ENCODE results near the gene MAML2. TPM values are rescaled to one million over a fixed set of nuclear protein-coding genes. Genes with fewer than 3 reads are reported as not detected.

The MAML2 gene
- total RNA-seq, 1 experiment from 2014 or later: 2.7 TPM

DNA sequence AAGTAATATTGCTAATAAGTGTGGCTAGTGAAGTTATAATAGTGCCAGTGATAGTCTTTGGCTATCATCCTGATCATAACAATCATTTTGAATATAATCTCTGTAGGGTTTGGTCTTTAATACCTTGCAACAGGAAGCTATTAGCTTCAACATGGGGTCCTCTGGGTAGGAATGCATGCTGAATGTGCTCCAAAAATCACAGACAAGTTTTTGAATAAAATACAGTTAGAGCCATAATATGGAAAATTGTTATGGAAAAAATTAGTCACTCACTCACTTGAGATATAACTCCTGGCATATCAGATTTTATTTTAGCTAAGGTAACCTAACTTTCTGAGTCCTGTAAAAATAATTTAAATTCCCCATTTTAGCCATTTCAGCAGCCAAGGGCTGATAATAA lies 323.7 kb downstream of the MAML2 start:
- H3K79me2 ChIP-seq (ENCODE audit: insufficient read depth, low read length): no peaks in the 10 kb centered on the region
- no peak overlapping the region for H4K5ac ChIP-seq (ENCODE audit: insufficient read length, low read depth, low read length)
- no peaks in the 10 kb centered on the region for H3K9me3 ChIP-seq (ENCODE audit: control insufficient read depth, low read depth, low read length)
- H3K9me3 Mint-ChIP-seq: no peaks in the 10 kb centered on the region
- no peak overlapping the region for H2BK20ac ChIP-seq (ENCODE audit: low read depth, low read length, poor library complexity, severe bottlenecking)
- no peaks in the 10 kb centered on the region for H3K79me1 ChIP-seq (ENCODE audit: insufficient read depth, low read depth, low read length, poor library complexity, severe bottlenecking)
- no peak overlapping the region for H3T11ph ChIP-seq (ENCODE audit: low read length)
- no peak overlapping the region for H3K56ac ChIP-seq (ENCODE audit: insufficient read length, low read depth, low read length)
- H3K27me3 ChIP-seq (ENCODE audit: insufficient read depth, low read length): no peaks in the 10 kb centered on the region
- H2AFZ ChIP-seq (ENCODE audit: low read length): no peak overlapping the region
- no peak overlapping the region for H2BK12ac ChIP-seq (ENCODE audit: insufficient read length, low read depth, low read length)
- no peak overlapping the region for H4K91ac ChIP-seq (ENCODE audit: insufficient read length, low read depth, low read length)
- no peak overlapping the region for H4K8ac ChIP-seq (replicated peaks; ENCODE audit: insufficient read length, low read depth, low read length)
- H3K14ac ChIP-seq (ENCODE audit: insufficient read depth, low read length): no peak overlapping the region
- H3K27ac Mint-ChIP-seq: no peak overlapping the region
- H3K18ac ChIP-seq (ENCODE audit: insufficient read length, low read depth, low read length): no peak overlapping the region
- H2AK5ac ChIP-seq (ENCODE audit: insufficient read length, low read length): no peak overlapping the region
- no peaks in the 10 kb centered on the region for H3K23me2 ChIP-seq (ENCODE audit: insufficient read length, low read depth, low read length, poor library complexity, severe bottlenecking)
- peaks cover 6% of the 10 kb centered on the region; the same call in 1 of the 2 replicates for H3K4me1 ChIP-seq (ENCODE audit: insufficient read depth, low read length)
- H3K36me3 Mint-ChIP-seq (ENCODE audit: insufficient read depth in 1 of 3, low read depth in 3 of 3): no peaks in the 10 kb centered on the region
- H3K23ac ChIP-seq (ENCODE audit: insufficient read length, low read depth, low read length): no peak overlapping the region
- TF ChIP-seq, protein P1, sequence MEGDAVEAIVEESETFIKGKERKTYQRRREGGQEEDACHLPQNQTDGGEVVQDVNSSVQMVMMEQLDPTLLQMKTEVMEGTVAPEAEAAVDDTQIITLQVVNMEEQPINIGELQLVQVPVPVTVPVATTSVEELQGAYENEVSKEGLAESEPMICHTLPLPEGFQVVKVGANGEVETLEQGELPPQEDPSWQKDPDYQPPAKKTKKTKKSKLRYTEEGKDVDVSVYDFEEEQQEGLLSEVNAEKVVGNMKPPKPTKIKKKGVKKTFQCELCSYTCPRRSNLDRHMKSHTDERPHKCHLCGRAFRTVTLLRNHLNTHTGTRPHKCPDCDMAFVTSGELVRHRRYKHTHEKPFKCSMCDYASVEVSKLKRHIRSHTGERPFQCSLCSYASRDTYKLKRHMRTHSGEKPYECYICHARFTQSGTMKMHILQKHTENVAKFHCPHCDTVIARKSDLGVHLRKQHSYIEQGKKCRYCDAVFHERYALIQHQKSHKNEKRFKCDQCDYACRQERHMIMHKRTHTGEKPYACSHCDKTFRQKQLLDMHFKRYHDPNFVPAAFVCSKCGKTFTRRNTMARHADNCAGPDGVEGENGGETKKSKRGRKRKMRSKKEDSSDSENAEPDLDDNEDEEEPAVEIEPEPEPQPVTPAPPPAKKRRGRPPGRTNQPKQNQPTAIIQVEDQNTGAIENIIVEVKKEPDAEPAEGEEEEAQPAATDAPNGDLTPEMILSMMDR (conservative IDR thresholded peaks at IDR 0.05): no peak
- H3K4me2 ChIP-seq (ENCODE audit: insufficient read depth, insufficient read length, low read length): no peak overlapping the region
- no peak overlapping the region for H3K27ac ChIP-seq (ENCODE audit: insufficient read length, low read depth, low read length)
- no peaks in the 10 kb centered on the region for H4K20me1 ChIP-seq (ENCODE audit: control insufficient read depth, insufficient read depth, insufficient read length)
- no peak overlapping the region for H2BK120ac ChIP-seq (ENCODE audit: low read depth, low read length, poor library complexity, severe bottlenecking)
- peaks cover 15 to 17% of the 10 kb centered on the region in 2 experiments for H3K4me1 Mint-ChIP-seq
- H3K27me3 Mint-ChIP-seq (ENCODE audit: low read depth): no peaks in the 10 kb centered on the region
- H2BK5ac ChIP-seq (ENCODE audit: insufficient read length, low read length): no peak overlapping the region
- DNase-seq: no peak
- H3K4ac ChIP-seq (ENCODE audit: low read depth, low read length): no peak overlapping the region
- no peak overlapping the region for H3K4me3 Mint-ChIP-seq
- H3K9ac ChIP-seq (ENCODE audit: extremely low read depth, insufficient read length, low read length): no peak overlapping the region
- no peak overlapping the region for H2BK15ac ChIP-seq (ENCODE audit: low read depth, low read length)
